GM18867 (cell line): ENCODE data around the gene WDR20.
"Not testable (repeated sequence)": the region's sequence is repeated elsewhere in the genome, so short reads cannot be mapped to it uniquely, and the experiment has no call there.

ENCODE experiments used
- ATAC-seq: cut with Tn5 transposase; IDR thresholded peaks from one replicate; pipeline ENCODE4 v1.9.1; 2021; ENCODE audit warnings: mild to moderate bottlenecking, moderate library complexity; ENCODE audit not compliant: unreplicated experiment

Gene WDR20

GRCh38 chr14:102233081-102233480 is 93.4 kb downstream of the WDR20 start:
- ATAC-seq, result no peak

GRCh38 chr14:102234331-102235264 is 94.9 kb downstream of the WDR20 start:
- no peak for ATAC-seq

GRCh38 chr14:102235275-102235897 is 95.7 kb downstream of the WDR20 start:
- no peak for ATAC-seq

- no peak for ATAC-seq
Observed at GRCh38 chr14:102236026-102236425, 96.3 kb downstream of the WDR20 start.

GRCh38 chr14:102238131-102238530 is 98.4 kb downstream of the WDR20 start:
- ATAC-seq, result no peak

GRCh38 chr14:102238766-102239165 is 99.1 kb downstream of the WDR20 start:
- ATAC-seq, result no peak

- ATAC-seq, result no peak
Observed at GRCh38 chr14:102239231-102239630, 99.5 kb downstream of the WDR20 start.

- ATAC-seq, result not testable (repeated sequence)
Observed at GRCh38 chr14:102240481-102240880, 100.8 kb downstream of the WDR20 start.

GRCh38 chr14:102241147-102241546 is 101.5 kb downstream of the WDR20 start:
- no peak for ATAC-seq

GRCh38 chr14:102243795-102244194 is 104.1 kb downstream of the WDR20 start:
- ATAC-seq, result not testable (repeated sequence)

GRCh38 chr14:102246071-102246470 is 106.4 kb downstream of the WDR20 start:
- ATAC-seq, result no peak

- no peak for ATAC-seq
Observed at GRCh38 chr14:102248121-102248520, 108.4 kb downstream of the WDR20 start.

- no peak for ATAC-seq
Observed at GRCh38 chr14:102249041-102249440, 109.3 kb downstream of the WDR20 start.

- no peak for ATAC-seq
Observed at GRCh38 chr14:102249981-102250380, 110.3 kb downstream of the WDR20 start.

GRCh38 chr14:102250636-102251035 is 110.9 kb downstream of the WDR20 start:
- ATAC-seq, result no peak

- ATAC-seq, result no peak
Observed at GRCh38 chr14:102251161-102251560, 111.5 kb downstream of the WDR20 start.

GRCh38 chr14:102252834-102253801 is 113.4 kb downstream of the WDR20 start:
- ATAC-seq, result no peak

- no peak for ATAC-seq
Observed at GRCh38 chr14:102255401-102256190, 115.9 kb downstream of the WDR20 start.

- ATAC-seq, result no peak
Observed at GRCh38 chr14:102256716-102257115, 117.0 kb downstream of the WDR20 start.

- no peak for ATAC-seq
Observed at GRCh38 chr14:102258136-102258535, 118.4 kb downstream of the WDR20 start.
